Measurements from ENCODE around the gene PAPSS2.

Gene PAPSS2

DNA sequence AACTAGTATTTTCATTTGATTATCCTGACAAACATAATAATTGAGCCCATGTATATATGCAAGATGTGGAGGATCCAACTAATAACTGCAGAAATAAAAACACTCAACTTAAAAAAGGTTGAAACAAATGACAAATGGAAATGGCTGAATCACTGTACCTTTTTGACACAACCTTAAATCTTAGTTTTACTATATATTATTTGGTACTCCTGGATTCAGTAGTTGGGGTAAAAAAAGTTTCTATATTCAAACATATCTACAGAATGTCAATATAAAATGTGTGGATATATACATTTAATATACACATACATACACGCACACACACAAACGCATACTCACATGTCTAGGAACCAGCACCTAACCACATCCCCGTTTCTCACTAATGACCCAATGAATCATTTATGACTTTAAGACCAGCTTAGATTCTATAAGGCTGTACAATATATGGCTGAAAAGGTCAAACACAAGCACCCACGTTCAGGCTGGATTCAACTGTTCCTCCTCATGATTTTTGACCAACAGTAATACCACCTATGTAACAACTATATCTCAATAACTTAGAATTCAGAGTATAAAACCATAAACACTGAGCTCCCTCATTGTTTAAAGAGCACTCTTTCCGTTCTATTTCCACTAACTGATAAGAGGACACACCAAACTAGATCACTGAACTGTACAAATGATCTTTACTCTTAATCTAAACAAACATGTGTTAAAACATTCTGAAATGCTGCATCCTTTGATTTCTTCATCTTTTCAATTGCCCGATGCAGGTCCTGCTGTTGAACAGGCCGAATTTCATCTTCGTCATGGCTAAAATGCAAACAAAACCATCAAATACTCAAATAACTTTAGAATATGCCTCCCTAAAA, 94.6 kb downstream of the PAPSS2 start:
- DNase-seq = no peak

DNA sequence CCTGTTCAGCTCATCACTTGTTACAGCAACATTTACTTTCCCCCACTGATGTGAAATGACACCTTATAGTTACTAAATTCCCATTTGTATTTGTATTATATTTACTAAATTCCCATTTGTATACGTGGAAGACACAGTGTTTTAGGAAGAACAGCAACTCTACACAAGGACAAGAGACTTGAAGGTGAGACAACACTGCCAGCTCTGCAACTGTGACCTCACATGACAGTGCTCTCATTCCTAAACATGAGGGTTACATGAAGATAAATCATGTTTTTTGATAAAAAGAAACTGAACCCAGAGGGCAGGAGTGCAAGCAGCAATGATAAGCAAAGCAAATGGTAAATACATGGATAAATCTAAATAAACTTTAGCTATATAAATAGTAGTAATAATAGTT, 98.0 kb downstream of the PAPSS2 start:
- no peak for DNase-seq

DNA sequence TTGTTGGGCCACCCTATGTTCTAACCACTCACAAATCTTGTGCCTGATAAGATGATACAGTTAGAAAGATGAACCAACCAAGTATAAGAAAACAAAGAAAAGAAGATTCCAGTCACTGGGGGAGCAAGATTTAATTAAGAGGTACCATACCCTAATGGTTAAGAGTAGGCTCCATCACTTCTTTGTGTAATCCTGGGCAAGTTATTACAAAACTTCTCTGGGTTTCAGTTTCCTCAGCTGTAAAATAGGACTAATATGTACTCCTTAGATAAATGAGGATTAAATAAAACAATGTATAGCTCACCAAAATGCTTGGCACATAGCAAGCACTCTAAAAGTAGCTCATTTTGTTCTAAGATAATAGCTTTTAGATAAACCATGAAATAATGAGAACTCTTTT, 99.9 kb downstream of the PAPSS2 start:
- DNase-seq = no peak

DNA sequence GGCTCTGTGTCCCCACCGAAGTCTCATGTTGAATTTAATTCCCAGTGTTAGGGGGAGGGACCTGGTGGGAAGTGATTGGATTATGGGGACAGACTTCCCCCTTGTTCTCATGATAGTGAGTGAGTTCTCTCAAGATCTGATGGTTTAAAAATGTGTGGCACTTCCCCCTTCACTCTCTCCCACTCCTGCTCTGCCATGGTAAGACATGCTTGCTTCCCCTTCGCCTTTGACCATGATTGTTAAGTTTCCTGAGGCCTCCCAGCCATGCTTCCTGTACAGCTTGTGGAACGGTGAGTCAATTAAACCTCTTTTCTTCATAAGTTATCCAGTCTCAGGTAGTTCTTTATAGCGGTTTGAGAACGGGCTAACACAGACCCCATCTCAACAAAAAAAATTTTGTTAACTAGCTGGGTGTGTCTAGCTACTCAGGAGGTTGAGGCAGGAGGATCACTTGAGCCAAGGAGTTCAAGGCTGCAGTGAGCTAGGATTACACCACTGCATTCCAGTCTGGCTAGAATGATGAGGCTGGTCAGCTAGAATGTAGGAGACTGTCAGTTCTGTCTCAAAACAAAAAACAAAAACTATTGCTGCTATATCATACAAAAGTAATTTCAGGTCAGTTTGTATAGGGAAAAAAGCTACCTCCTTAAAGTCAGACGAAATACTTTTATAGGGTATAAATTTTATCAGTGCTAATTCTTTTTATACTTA, 100.7 kb downstream of the PAPSS2 start:
- no peak for DNase-seq

DNA sequence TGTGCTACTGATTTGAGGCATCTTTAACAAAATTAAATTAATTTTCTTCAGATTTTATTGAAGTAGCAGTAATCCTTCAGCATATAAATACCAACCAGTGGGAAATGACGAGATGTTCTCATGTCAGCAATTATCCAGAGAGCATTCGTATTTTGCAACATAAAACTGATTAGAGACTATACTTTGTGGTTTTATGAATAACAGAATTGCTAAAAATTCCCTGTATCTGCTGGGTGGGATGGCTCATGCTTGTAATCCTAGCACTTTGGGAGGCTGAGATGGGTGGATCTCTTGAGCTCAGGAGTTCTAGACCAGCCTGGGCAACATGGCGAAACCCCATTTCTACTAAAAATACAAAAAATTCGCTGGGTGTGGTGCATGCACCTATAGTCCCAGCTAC, 101.5 kb downstream of the PAPSS2 start:
- DNase-seq = no peak

DNA sequence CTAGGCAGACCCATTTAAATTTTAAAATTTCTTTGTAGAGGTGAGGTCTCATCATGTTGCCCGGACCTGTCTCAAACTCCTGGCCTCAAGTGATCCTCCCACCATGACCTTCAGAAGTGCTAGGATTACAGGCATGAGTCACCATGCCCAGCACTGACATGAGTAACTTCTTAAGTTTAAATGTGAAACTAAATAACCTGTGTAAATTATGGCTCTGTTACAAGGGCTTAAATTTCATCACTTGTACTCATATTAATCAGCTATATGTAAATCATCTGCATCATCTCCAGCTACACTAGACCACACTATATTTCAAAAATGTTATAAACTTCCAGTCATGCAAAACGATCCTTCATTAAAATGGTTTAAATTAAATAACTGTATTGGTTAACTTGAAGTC, 102.2 kb downstream of the PAPSS2 start:
- DNase-seq = peak; percentile 59

DNA sequence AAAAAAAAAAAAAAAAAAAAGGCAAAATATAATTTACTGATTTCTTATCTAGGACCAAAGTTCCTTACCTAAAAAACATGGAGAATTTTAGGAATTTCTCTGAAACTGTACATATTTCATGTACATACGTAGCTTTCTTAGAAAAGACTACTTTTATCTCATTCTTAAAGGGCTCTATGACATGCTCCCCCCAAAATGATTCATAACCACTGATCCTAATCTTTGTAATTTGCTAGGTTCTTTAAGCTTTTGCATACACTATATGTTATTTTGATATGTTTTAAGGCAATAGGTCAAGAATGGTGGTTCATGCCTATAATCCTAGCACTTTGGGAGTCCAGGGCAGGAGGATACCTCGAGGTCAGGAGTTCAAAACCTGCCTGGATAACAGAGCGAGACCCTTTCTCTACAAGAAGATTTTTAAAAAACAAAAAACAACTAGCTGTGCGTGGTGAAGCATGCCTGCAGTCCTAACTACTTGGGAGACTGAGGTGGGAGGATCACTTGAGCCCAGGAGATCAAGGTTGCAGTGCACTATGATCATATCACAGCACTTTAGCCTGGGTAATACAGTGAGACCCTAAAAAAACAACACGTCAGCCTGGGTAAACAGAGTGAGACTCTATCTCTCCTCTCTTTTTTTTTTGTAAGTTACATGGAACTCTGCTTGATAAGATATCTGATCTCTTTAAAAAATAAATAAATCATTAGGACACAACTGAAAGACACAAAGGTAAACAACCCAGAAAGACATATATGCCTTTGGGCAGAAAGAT, 103.6 kb downstream of the PAPSS2 start:
- no peak for DNase-seq

DNA sequence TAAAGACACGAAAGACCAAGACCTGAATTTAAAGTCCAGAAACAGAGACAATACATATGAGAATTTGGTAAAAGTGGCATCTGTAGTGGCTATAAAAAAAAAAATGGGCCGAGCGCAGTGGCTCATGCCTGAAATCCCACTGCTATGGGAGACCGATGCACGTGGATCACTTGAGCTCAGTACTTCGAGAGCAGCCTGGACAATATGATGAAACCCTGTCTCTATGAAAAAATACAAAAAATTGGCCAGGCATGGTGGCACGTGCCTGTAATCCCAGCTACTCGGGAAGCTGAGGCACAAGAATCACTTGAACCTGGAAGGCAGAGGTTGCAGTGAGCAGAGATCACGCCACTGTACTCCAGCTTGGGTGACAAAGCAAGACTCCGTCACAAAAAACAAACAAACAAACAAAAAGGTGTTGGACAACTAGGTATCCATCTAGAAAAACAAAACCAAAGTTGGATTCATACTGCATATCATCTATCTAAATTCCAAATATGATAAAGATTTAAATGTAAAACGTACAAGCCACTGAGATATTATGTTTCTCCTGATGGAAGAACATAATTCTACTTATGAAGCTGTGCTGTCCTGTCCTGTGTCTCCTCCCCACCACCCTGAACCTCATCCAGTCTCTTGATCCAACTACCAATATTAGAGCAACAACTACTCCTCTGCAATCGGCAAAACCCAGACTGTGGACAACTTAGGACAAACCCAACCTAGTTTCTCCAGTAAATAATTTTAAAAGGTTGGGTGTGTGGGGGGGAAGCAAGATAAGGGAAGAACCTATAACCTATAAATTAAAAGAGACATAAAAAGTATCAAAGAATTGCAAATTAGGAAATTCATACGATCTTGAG, 104.6 kb downstream of the PAPSS2 start:
- DNase-seq = no peak

DNA sequence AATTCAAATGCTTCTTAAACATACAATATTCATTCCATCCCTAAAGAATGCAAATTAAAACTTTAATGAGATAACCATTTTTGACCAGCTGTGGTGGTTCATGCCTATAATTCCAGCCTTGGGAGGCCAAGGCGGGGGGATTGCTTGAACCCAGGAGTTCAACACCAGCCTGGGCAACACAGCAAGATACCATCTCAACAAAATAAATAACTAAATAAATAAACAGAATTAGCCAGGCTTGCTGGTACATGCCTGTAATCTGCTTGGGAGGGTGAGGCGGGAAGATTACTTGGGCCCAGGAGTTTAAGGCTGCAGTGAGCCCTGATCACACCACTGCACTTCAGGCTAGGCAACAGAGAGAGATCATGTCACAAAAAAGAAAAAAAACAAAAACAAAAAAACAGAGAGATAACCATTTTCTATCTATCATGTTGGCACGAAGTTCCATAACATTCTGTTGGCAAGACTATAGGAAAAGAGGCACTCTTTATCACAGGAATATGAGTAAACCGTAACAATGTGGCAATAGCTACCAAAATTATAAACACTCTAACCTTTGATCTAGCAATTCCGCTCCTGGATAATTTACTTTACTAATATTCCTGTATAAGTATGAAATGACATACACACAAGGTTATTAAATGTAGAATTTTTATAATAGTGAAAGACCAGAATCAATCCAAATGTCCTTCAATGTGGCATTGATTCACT, 106.1 kb downstream of the PAPSS2 start:
- no peak for DNase-seq

DNA sequence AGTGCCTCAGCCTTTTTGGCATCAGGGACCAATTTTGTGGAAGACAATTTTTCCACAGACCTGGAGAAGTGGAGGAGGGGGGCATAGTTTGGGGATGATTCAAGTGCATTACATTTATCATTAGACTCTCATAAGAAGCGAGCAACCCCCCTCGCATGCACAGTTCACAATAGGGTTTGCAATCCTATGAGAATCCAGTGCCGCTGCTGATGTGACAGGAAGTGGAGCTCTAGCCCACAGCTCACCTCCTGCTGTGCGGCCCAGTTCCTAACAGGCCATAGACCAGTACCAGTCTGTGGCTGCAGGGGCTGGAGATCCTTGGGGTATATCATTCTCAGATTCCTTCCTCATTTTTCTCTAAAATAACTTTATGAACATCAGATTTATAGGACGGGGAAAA, 107.6 kb downstream of the PAPSS2 start:
- DNase-seq = no peak

DNA sequence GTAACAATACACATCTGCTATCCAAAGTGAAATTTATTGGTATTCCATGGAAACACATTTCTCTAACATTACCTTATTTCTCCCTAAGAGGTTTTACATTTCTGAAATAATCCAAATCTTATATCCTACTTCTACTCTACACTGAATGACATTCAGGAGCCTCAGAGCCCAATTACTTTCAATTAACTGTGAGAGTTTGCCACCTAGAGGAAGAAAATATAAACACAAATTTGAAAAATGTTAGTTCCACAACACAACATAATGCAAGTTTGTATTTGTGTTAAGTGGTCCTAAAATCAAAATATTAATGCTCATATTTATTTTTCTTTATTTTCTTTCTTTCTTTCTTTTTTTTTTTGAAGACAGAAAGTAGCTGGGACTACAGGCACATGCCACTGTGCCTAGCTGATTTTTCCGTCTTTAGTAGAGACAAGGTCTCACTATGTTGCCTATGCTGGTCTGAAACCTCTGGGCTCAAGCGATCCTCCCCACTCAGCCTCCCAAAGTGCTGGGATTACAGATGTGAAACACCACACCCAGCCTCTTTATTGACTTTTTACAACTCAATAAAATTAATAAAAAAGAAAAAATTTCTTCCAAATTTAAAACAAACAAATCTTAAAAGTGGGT, 112.3 kb downstream of the PAPSS2 start:
- no peak for DNase-seq

DNA sequence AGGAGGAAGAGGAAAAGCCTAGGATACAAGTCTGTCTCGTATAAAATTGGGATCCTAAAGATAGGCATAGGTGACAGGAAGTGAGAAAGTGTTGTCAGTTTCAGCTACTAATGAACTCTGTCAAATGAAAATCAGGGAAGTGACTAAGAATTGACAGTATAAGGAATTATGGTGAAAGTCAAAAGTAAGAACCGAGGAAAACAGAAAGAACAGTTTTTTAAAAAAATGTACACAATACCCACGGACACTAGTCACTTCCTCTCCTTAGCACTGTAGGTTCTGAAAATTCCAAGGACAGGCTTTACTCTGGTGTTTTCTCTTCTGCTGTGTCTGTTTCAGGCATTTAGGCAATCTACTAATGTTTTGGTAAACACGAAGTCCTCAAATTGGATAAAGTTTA, 116.1 kb downstream of the PAPSS2 start:
- no peak for DNase-seq

DNA sequence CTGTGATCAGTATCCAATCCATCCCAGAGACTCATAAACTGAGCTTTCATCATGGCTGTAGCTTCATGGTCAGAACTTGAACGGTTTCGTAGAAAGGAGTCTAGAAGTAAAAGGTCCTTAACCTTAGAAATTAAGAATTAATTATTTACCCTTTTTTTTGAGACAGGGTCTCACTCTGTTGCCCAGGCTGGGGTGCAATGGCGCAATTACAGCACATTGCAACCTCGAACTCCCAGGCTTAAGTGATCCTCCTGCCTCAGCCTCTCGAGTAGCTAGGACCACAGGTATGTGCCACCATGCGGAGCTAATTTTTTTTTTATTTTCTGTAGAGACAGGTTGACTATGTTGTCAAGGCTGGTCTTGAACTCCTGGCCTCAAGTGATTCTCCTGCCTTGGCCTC, 116.7 kb downstream of the PAPSS2 start:
- DNase-seq = no peak

DNA sequence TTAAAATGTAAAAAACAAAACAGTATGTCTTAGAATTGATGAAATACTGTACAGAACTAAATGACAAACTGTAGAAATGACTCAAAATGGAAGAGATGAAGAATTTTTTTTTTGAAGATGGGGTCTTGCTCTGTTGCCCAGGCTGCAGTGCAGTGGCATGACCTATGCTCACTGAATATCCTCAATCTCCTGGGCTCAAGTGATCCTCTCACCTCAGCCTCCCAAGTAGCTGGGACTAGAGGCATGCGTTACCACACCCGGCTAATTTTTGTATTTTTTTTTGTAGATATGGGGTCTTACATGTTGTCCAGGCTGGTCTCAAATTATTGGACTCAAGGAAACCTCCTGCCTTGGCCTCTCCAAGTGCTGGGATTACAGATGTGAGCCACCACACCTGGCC, 121.9 kb downstream of the PAPSS2 start:
- DNase-seq = no peak

DNA sequence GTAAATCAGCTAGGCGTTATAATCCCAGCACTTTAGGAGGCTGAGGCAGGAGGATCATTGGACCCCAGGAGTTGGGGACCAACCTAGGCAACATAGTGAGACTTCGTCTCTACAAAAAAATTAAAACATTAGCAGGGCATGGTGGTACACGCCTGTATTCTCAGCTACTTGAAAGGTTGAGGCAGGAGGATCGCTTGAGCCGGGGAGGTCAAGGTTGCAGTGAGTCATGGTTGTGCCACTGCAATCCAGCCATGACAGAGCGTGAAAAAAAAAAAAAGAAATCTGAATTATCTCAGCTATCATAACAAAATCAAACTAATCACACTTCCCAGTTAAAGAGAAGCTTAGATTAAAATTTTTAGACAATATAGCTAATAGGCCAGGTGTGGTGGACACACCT, 123.0 kb downstream of the PAPSS2 start:
- DNase-seq = no peak

DNA sequence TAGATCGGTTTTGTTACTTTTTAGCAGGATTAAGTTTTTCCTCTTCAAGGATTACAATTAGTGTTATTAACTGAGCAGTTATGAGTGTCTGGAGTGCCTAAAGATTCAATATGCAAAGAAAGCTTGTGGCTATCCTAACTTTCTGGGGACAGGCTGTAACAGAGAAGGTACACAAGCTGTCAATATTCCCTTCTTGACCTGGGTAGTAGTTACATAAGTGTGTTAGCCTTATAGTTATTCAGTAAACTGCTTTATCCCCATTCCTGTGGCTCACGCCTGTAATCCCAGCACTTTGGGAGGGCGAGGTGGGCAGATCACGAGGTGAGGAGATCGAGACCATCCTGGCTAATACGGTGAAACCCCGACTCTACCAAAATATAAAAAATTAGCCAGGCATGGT, 126.7 kb downstream of the PAPSS2 start:
- no peak for DNase-seq

DNA sequence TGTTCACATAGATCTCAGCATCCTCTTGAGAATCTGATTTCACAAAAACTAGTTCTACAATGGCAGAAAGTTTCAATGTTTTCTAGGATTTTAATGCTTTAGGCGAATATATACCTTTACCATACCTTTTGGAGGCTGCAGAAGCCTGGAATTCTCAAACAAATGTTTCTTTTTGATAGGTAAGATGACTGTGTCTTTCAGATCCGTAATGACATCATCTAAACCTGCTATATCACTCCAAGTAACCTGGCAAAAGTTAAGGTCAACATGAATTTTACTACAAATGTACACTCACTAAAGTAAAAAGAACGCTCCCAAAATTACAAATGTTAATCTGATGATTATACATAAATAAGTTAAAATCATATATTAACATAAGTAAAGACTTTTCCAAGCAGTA, 130.5 kb downstream of the PAPSS2 start:
- DNase-seq = no peak

DNA sequence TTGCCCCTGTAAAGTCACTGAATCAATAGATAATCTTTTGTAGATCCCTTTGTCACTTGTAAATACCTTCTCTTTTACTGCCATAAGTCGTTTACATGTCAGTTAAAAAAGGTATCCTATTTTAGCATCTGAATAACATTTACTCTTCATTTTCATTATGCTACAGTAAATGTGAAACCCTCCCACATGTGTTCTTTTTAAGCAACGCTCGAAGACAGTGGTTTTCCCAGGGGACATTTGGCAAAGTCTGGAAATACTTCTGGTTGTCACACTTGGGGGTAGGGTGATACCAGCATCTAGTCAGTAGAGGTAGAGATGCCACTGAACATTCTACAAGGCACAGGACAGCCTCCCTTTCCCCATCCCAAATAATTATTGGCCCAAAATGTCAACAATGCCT, 134.6 kb downstream of the PAPSS2 start:
- no peak for DNase-seq

Data from stimulated activated CD8-positive, alpha-beta memory T cell treated with anti-CD3 and anti-CD28 coated beads, Interleukin-4, amount 100 ng/mL, for 48 hours (primary cell).